ENCODE data around the gene MMP17. TPM values are rescaled to one million over a fixed set of nuclear protein-coding genes. Genes with fewer than 3 reads are reported as not detected.

Gene MMP17
- polyA plus RNA-seq, 1 donor (not counting 4 experiments of a cell fraction or from before 2014, with no cell fraction given) = 2.3 TPM

DNA sequence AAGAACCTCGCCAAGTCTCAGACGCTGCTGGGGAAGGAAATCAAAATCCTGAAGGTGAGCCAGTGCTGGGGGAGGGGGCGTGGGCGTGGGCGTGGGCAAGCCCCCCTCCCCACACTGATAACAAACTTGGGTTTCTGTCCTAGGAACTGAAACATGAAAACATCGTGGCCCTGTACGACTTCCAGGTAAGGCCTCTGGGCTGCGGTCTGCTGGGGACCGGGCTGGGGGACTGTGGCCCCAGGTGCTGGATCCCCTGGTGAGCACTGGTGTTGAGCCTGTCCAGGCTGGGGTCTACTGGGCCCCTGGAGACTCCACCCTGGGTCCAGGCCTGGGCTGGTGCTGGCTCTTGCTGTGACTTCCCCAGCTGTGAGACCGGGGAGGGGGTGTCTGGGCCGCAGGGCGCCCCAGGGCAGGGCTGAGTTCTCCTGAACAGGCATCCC, 67.5 kb downstream of the MMP17 start:
- H3K9me3 ChIP-seq (ENCODE audit: control insufficient read depth, low read depth, low read length) = no peaks in the 10 kb centered on the region
- DNase-seq (ENCODE audit: low read depth, low spot score) (no peak), FAIRE-seq (no peak)
- peak overlapping the region; percentile 77 for H3K4me2 ChIP-seq (ENCODE audit: control insufficient read depth, extremely low read depth, insufficient read depth, low read depth, low read length)
- peak overlapping the region; percentile 72 for H3K9ac ChIP-seq (ENCODE audit: control insufficient read depth, extremely low read depth, insufficient read depth, low read length)
- H3K4me3 ChIP-seq (ENCODE audit: control insufficient read depth in 2 of 3, extremely low read depth in 1 of 3, insufficient read depth in 2 of 3, low read depth in 1 of 3, low read length in 3 of 3) = peak overlapping the region; percentile 52 to 73 (median 65)
- dilution Hi-C loops (cut with MboI; ENCODE audit: extremely low pct_ligation_motif_present, low sequenced_read_pairs) = no loop called here
- H3K27me3 ChIP-seq (ENCODE audit: control insufficient read depth, extremely low read depth, insufficient read depth, low read length) = no peaks in the 10 kb centered on the region
- H3K27ac ChIP-seq (ENCODE audit: control insufficient read depth, insufficient read depth, low read length) = peak overlapping the region; percentile 74
- H4K20me1 ChIP-seq (ENCODE audit: control insufficient read depth, extremely low read depth, insufficient read depth, low read length) = peaks cover 3% of the 10 kb centered on the region
- H2AFZ ChIP-seq (ENCODE audit: control insufficient read depth, low read length) = no peak overlapping the region
- no peak for TF ChIP-seq EZH2 (IDR thresholded peaks at IDR 0.05; ENCODE audit: low read length)
- TF ChIP-seq, protein P1, sequence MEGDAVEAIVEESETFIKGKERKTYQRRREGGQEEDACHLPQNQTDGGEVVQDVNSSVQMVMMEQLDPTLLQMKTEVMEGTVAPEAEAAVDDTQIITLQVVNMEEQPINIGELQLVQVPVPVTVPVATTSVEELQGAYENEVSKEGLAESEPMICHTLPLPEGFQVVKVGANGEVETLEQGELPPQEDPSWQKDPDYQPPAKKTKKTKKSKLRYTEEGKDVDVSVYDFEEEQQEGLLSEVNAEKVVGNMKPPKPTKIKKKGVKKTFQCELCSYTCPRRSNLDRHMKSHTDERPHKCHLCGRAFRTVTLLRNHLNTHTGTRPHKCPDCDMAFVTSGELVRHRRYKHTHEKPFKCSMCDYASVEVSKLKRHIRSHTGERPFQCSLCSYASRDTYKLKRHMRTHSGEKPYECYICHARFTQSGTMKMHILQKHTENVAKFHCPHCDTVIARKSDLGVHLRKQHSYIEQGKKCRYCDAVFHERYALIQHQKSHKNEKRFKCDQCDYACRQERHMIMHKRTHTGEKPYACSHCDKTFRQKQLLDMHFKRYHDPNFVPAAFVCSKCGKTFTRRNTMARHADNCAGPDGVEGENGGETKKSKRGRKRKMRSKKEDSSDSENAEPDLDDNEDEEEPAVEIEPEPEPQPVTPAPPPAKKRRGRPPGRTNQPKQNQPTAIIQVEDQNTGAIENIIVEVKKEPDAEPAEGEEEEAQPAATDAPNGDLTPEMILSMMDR (optimal IDR thresholded peaks at IDR 0.05 in 1 of 3, IDR thresholded peaks at IDR 0.05 in 1 of 3, conservative IDR thresholded peaks at IDR 0.05 in 1 of 3; ENCODE audit: extremely low read depth in 1 of 3, insufficient read depth in 2 of 3, low read length in 3 of 3) = no peak
- H3K36me3 ChIP-seq (ENCODE audit: control insufficient read depth in 2 of 2, extremely low read depth in 1 of 2, insufficient read depth in 2 of 2, low read length in 2 of 2) = no peaks in the 10 kb centered on the region
- peaks cover 14% of the 10 kb centered on the region for H3K4me1 ChIP-seq (ENCODE audit: control insufficient read depth, extremely low read depth, insufficient read depth, low read length)
- H3K79me2 ChIP-seq (ENCODE audit: control insufficient read depth, insufficient read depth, low read length) = no peaks in the 10 kb centered on the region
- no peaks in the 10 kb centered on the region for H3K9me1 ChIP-seq (ENCODE audit: control insufficient read depth, extremely low read depth, insufficient read depth, low read length)

DNA sequence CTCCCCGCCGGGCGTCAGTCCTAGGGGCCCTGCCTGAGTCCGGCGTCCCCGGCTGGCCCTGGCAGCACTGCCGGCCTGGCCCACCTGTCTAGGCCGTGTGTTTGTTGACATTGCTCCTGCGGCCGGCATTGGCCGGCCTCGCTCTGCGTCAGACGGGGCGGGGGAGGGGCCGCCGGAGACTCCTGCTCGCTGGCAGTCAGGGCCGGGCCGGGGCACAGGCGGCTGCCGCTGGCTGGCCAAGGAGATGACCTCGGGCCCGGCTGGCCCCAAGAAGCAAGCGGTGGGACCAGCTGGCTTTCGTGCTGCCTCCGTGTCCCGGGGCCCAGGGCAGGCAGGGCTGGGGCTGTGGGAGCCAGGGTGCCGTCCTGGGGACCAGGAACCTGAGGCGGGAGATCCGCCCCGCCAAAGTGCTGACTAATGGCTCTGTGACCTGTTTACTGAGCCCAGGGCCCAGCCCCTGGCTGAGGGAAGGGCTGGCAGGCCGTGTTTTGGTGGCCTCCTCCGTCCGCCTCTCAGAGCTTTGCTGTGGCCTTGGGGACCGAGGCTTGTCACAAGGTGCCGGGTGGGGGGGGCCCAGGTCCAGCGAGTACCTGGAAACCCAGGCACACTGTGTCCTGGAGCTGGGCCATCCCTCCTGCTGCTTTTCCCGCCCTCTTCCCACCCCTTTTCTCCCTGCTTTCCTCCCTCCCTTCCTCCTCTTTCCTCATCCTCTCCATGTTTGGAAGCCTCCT, 68.1 kb downstream of the MMP17 start:
- TF ChIP-seq, protein P1 (optimal IDR thresholded peaks at IDR 0.05 in 1 of 3, IDR thresholded peaks at IDR 0.05 in 1 of 3, conservative IDR thresholded peaks at IDR 0.05 in 1 of 3; ENCODE audit: extremely low read depth in 1 of 3, insufficient read depth in 2 of 3, low read length in 3 of 3) = no peak
- TF ChIP-seq EZH2 (IDR thresholded peaks at IDR 0.05; ENCODE audit: low read length) = no peak
- H3K79me2 ChIP-seq (ENCODE audit: control insufficient read depth, insufficient read depth, low read length) = no peaks in the 10 kb centered on the region
- peak overlapping the region; percentile 77 for H3K4me2 ChIP-seq (ENCODE audit: control insufficient read depth, extremely low read depth, insufficient read depth, low read depth, low read length)
- peak overlapping the region; percentile 72 for H3K9ac ChIP-seq (ENCODE audit: control insufficient read depth, extremely low read depth, insufficient read depth, low read length)
- H3K4me1 ChIP-seq (ENCODE audit: control insufficient read depth, extremely low read depth, insufficient read depth, low read length) = peaks cover 14% of the 10 kb centered on the region
- H3K36me3 ChIP-seq (ENCODE audit: control insufficient read depth in 2 of 2, extremely low read depth in 1 of 2, insufficient read depth in 2 of 2, low read length in 2 of 2) = no peaks in the 10 kb centered on the region
- H2AFZ ChIP-seq (ENCODE audit: control insufficient read depth, low read length) = peak overlapping the region; percentile 76
- FAIRE-seq (no peak), DNase-seq (ENCODE audit: low read depth, low spot score) (no peak)
- peak overlapping the region; percentile 52 to 73 (median 65) for H3K4me3 ChIP-seq (ENCODE audit: control insufficient read depth in 2 of 3, extremely low read depth in 1 of 3, insufficient read depth in 2 of 3, low read depth in 1 of 3, low read length in 3 of 3)
- peak overlapping the region; percentile 74 for H3K27ac ChIP-seq (ENCODE audit: control insufficient read depth, insufficient read depth, low read length)
- H3K9me1 ChIP-seq (ENCODE audit: control insufficient read depth, extremely low read depth, insufficient read depth, low read length) = no peaks in the 10 kb centered on the region
- dilution Hi-C loops (cut with MboI; ENCODE audit: extremely low pct_ligation_motif_present, low sequenced_read_pairs) = no loop called here
- H3K27me3 ChIP-seq (ENCODE audit: control insufficient read depth, extremely low read depth, insufficient read depth, low read length) = no peaks in the 10 kb centered on the region
- no peaks in the 10 kb centered on the region for H3K9me3 ChIP-seq (ENCODE audit: control insufficient read depth, low read depth, low read length)
- peaks cover 3% of the 10 kb centered on the region for H4K20me1 ChIP-seq (ENCODE audit: control insufficient read depth, extremely low read depth, insufficient read depth, low read length)
